Mucosa of stomach (tissue), 1 donor: ENCODE data around the gene ETS1.

Experiments
- H3K27me3 ChIP-seq: one replicate; pipeline ENCODE4 v1.7.0; 2013; ENCODE audit warnings: mild to moderate bottlenecking, low read length; ENCODE audit not compliant: control insufficient read depth, insufficient read depth
- H3K36me3 ChIP-seq: one replicate; pipeline ENCODE4 v1.7.0; 2013; ENCODE audit warnings: low read length; ENCODE audit not compliant: control insufficient read depth, insufficient read depth
- H3K4me1 ChIP-seq: one replicate; pipeline ENCODE4 v1.7.0; 2013; ENCODE audit warnings: mild to moderate bottlenecking, low read length; ENCODE audit not compliant: control insufficient read depth, insufficient read depth
- H3K4me3 ChIP-seq: one replicate; pipeline ENCODE4 v1.7.0; 2013; ENCODE audit warnings: low read length
- H3K9ac ChIP-seq: one replicate; pipeline ENCODE4 v1.7.0; 2013; ENCODE audit warnings: mild to moderate bottlenecking, low read length, moderate library complexity
- H3K9me3 ChIP-seq: one replicate; pipeline ENCODE4 v1.7.0; 2013; ENCODE audit warnings: mild to moderate bottlenecking, low read length, moderate library complexity; ENCODE audit not compliant: control insufficient read depth
- donor health status: Pancreatic carcinoma.

The ETS1 gene

DNA sequence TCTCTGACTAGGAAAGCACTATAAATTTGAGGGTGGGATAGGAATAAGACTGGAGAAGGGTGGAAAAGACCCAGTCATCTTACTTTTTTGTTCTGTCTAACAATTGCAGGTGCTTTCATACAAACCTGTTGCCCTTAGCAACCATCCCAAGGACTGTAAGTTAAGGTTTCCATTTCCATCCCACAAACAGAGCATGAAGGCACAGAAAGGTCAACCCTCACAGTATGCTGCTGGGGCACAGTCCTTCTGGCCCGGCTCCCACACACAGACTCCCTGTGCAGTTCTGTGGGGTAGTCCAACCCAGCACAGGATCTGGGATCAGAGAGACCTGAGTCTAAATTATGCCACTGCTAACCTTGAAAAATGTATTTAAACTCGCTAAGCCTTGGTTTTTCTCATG, 38.4 kb upstream of the ETS1 start:
- no peaks in the 10 kb centered on the region for H3K9me3 ChIP-seq

DNA sequence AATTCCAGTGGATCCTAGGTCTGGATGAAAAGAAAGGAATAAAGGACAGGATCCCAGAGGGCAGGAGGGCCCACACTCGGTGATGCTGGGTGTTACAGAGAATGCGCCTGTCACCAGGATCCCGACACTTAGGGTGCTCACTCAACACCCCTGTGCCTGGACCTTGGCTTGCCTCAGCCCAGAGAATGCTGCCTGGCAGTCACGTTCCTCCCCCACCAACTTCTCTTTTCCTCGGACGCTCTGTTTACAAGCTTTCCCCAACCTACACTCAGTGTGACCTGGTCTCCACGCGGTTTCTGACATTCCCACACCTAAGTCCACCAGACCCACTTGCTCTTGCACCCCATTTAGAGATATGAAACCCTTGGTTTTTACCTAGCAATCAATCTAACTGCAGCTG, 38.0 kb upstream of the ETS1 start:
- H3K27me3 ChIP-seq, result no peaks in the 10 kb centered on the region
- no peaks in the 10 kb centered on the region for H3K36me3 ChIP-seq
- H3K4me1 ChIP-seq, result peaks cover 13% of the 10 kb centered on the region

More for the DNA sequence above, 38.4 kb upstream of the ETS1 start:
- no peaks in the 10 kb centered on the region for H3K27me3 ChIP-seq
- H3K4me1 ChIP-seq, result peaks cover 18% of the 10 kb centered on the region
- H3K36me3 ChIP-seq, result no peaks in the 10 kb centered on the region
- H3K9ac ChIP-seq, result no peak overlapping the region
- H3K4me3 ChIP-seq, result no peak overlapping the region

DNA sequence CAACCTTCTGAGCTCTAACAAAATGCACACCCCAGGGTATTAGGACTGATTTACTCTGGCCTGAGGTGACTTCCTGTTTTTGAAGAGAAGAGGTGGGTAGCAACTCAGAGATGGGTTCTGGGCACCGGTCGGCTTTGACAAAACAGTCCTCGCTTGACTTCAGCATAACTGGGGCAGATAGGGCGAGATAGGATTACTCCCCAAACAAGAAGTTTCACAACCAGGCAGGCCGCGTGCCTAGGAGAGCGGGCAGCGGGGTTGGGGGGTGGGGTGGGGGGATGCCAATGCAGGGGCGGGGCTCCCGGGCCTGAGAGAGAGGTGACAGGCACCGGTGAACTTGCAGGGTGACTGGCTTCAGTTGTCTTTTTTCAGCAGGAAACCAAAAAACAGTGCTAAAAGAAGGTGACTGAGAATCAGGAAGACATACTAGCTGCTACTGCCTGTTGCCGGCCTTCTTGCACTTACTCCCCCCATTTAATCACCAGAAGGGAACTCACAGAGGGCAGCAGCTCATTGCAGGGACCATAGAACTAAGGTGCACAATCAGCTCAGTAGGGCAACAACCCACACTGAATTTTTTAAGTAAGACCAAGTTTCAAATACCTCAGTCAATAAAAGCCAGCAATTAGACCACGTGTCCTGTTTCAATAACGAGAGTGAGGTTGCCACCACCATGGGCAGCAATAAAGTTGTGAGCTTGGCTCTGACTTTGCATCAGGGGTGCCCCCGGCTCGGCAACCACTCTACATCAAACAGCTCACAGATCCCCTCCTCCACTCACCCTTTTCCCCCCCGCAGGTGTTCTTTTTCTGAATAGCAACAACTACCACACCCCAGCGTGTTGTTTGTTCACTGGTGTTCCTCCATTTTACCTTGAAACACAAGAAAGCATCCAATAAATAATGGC, 37.2 kb upstream of the ETS1 start:
- H3K9me3 ChIP-seq, result no peaks in the 10 kb centered on the region
- no peak overlapping the region for H3K4me3 ChIP-seq
- H3K36me3 ChIP-seq, result no peaks in the 10 kb centered on the region
- H3K27me3 ChIP-seq, result no peaks in the 10 kb centered on the region
- H3K9ac ChIP-seq, result peak overlapping the region; percentile 19
- peaks cover 9% of the 10 kb centered on the region for H3K4me1 ChIP-seq

More for the DNA sequence above, 38.0 kb upstream of the ETS1 start:
- H3K9me3 ChIP-seq, result no peaks in the 10 kb centered on the region
- H3K9ac ChIP-seq, result no peak overlapping the region
- no peak overlapping the region for H3K4me3 ChIP-seq

DNA sequence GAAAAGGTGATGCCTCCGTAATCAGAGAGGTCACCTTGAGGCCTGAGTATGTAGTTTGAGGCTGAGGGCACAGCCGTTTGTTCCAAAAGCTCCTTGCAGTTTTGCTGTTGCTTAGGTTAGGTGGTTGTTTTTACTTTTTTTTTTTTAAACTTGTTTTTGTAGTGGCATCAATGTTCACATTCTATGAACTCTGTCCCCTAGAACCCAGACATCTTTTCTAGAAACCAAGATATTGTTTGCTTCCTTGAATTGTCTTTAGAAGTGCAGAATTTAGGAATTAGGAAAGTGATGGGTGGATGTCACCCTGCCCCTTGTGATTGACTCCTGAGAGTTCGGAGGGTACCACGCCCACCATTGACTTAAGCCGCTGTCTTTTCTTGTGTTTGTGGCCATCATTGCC, 35.7 kb upstream of the ETS1 start:
- Histone ChIP-seq H3K9ac (no peak overlapping the region), H3K4me3 (no peak overlapping the region), H3K9me3 (no peaks in the 10 kb centered on the region), H3K27me3 (no peaks in the 10 kb centered on the region), H3K36me3 (no peaks in the 10 kb centered on the region), H3K4me1 (peaks cover 9% of the 10 kb centered on the region)

DNA sequence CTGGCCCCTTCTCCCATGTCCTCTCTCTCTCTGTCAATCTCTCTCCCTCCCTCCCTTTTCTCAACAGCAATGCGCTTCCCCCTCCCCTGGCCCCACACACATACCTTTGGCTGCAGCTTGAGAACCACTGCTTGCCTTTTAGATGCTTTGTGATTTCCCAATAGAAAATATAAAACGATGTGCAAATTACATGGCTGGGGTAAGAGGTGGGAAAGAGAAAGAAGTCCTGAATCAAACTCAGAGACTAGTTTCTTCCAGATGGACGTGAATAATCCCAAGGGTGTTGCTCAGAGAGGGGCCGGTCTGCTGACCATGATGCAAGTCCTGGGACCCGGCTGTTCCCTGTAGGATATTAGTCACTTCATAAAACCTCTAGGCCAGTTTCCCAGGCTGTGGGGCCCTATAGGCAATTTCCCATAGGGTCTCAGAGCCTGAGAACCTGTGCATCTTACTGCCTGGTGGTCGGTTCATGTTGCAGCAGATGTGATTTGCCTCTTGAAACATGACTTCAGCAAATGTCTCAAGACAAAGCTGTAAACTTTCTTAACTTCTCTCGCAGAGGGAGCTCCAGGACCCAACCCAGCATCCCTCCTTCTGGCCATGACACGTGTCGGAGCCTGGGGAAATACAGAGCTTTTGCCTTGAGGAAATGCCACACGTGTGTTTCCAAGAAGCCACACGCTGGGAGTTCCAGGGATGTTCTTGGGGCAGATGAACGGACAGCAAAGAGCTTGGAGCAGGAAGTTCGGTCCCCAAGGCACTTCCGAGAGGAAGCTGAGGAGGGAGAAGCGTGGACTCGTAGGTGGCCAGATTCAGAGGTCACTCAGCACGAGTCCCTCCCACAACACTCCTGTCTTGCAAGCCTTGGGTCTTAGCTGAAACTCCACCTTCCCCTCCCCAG, 34.5 kb upstream of the ETS1 start:
- Histone ChIP-seq H3K27me3 (no peaks in the 10 kb centered on the region), H3K4me3 (no peak overlapping the region), H3K9ac (no peak overlapping the region), H3K9me3 (no peaks in the 10 kb centered on the region), H3K4me1 (peaks cover 9% of the 10 kb centered on the region), H3K36me3 (no peaks in the 10 kb centered on the region)

DNA sequence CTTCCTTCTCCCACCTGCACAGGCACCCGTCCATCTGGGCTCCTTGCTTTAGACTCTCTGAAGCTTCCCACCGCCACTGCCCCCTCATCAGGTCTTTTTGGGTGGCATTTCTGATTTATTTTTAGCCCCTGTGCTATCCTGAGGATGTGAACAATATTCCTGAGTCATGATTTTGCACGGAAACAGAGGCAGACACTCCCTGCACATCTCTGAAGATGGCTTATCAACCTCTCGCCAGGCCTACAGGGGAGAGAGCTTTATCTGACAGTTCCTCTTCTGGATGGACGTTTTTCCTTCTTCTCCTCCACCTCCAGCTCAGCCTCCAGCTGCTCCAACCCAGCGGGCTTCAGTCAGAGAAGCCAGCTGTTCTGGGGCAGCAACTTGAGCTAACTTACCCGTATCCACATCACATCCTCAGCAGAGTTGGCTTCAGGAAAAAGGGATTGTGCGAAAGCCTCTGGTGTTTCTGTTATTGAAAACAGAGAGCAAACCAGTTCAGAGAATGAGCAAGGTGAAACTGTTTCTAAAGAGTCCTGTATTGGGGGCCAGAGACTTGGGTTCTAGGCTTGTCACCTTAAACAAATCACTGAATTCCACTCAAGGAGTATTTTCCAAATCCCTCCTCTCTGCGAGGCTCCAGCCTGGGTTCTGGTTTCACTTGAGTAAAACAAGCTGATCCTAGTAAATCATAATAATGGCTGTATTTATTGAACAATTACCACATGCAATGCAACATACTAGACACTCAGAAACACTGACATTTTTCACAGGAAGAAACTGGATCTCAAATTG, 33.1 kb upstream of the ETS1 start:
- H3K36me3 ChIP-seq, result no peaks in the 10 kb centered on the region
- H3K4me1 ChIP-seq, result peaks cover 9% of the 10 kb centered on the region
- no peak overlapping the region for H3K4me3 ChIP-seq
- H3K9me3 ChIP-seq, result no peaks in the 10 kb centered on the region
- no peak overlapping the region for H3K9ac ChIP-seq
- H3K27me3 ChIP-seq, result no peaks in the 10 kb centered on the region

DNA sequence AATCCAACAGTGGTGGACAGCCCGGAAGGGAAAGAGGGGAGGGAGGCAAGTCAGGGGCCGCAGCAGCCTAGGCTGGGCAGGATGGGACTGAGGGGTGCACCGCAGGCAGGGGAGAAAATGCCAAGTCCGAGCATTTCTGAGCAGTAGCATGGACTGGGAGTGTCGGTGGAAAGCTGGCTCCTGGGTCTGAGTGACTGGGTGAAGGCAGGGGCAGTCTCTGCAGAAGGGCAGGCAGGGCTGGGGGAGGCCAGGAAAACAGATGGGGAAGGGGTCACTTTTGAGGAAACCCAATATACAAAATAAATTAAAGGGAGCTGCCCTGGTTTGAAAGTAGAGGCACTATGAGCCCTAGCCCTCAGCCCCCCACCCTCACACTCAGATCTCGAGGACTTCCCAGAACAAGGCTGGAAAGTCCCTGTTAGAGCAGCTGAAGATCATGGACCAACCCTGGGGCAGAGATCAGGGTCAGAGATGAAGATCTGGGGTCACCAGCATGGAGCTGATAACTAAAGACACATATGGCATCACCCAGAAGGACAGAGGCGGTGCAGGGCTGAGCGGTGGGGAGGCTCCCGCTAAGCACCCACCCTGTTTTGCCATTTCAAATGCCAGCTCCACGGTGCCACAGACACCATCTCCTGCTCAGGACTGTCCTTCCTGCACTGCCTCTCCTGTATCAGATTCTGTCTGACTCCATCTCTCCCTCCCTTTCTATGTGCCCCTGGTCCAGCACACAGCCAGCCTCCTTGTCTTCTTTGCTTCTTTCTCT, 32.4 kb upstream of the ETS1 start:
- Histone ChIP-seq H3K27me3 (no peaks in the 10 kb centered on the region), H3K4me1 (peaks cover 7% of the 10 kb centered on the region), H3K4me3 (no peak overlapping the region), H3K36me3 (no peaks in the 10 kb centered on the region), H3K9ac (no peak overlapping the region), H3K9me3 (no peaks in the 10 kb centered on the region)

DNA sequence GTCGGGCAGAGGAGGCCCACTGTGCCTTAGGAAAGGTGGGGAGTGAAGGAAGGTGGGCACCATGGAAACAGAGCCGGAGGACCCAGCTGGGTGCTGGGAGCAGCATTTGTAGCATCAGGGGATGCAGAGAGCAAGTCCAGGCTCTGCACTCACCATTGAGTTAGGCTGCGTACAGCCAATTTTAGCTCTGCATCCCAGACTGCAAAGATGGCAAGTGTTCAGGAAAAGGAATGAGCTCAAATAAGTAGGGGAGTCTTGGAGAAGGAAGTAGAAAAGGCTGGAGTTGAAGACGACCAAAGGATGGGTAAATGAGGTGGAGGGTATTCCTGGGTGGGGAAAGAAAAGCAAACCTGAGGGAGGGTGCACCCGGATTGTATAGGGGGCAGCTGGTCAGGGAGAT, 31.6 kb upstream of the ETS1 start:
- Histone ChIP-seq H3K27me3 (no peaks in the 10 kb centered on the region), H3K9ac (no peak overlapping the region), H3K9me3 (no peaks in the 10 kb centered on the region), H3K36me3 (no peaks in the 10 kb centered on the region), H3K4me1 (peaks cover 2% of the 10 kb centered on the region), H3K4me3 (no peak overlapping the region)

DNA sequence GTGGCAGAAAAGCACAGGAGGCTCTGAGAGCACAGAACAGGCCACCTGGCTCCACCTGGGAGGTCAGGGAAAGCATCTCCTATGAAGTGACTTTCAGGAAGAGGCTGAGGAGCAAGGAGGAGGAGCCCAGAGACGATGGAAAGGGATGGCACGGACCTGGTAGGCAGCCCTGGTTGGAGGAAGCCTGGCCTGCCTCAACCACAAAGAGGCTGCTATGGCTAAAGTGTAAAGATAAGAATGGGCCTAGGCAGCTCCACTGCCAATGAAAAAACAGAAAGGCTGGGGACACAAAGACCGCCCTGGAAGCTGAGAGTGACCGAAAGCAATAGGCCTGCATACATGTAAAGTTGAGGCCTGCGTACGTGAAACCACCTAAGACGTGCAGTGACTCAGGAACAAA, 31.2 kb upstream of the ETS1 start:
- Histone ChIP-seq H3K36me3 (no peaks in the 10 kb centered on the region), H3K4me3 (no peak overlapping the region), H3K4me1 (no peaks in the 10 kb centered on the region), H3K27me3 (no peaks in the 10 kb centered on the region), H3K9ac (no peak overlapping the region), H3K9me3 (no peaks in the 10 kb centered on the region)

DNA sequence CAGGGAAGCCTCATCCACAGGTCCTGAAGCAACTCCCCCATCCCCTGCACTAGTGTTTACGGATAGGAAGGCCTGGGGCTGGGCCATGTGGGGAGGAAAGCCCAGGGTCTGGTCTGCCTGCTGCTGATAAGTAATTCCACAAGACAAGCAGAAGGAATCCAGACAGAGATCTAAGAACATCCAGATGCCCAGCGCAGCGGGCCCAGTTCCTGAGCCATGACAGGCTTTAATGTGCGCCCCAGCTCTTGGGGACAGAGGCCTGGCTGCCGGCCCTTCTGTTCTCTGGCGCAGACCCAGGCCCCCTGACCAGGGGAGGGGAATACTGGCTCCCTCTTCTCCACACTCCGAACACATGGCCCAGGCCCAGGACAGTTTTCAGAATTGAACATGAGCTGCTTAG, 28.8 kb upstream of the ETS1 start:
- Histone ChIP-seq H3K4me3 (no peak overlapping the region), H3K4me1 (no peaks in the 10 kb centered on the region), H3K27me3 (no peaks in the 10 kb centered on the region), H3K9me3 (no peaks in the 10 kb centered on the region), H3K9ac (no peak overlapping the region), H3K36me3 (no peaks in the 10 kb centered on the region)

DNA sequence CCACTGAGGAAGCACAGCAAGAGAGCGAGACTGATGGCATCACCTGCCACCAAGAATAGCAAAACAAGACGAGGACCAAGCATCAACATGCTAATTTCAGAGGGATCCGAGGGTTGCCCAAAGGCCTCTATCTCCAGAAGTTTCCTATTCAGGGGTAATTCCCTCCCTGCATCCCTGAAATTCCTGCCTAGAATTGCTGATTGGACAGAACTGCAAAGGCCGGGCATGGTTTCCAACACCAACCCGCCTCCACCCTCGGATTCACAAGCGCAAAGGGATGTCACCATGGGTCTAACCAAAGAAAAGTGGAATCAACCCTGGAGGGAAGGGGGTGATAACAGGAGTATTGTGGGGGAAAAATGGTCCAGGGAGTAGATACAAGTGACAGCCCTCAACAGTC, 28.3 kb upstream of the ETS1 start:
- no peaks in the 10 kb centered on the region for H3K36me3 ChIP-seq
- H3K4me3 ChIP-seq, result no peak overlapping the region
- no peaks in the 10 kb centered on the region for H3K4me1 ChIP-seq
- H3K27me3 ChIP-seq, result no peaks in the 10 kb centered on the region
- no peak overlapping the region for H3K9ac ChIP-seq
- no peaks in the 10 kb centered on the region for H3K9me3 ChIP-seq
